ENCODE data around the gene CD247.

CD247 gene

DNA sequence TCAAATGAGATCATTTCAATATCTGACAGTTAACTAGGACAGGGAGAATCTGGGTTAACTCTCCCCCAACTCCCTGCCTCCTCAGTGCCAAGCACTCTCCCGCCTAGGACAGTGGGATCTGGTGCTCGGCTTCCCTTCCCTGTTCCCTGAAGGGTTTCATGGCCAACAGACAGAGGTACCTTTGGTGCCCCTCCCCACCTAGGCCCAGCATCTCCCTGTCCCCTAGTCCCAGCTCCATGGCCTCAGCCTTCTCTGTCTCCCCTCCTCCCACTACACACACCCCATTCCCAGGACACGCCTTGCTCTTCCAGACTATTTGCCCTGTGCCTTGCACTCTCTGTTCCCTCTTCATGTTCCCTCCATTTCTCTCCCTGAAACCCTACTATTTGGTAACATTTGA is 77.1 kb downstream of the CD247 start:
- DNase-seq (no peak), ATAC-seq (ENCODE audit: insufficient read depth, low read depth) (no peak)
- Histone ChIP-seq H2AFZ (ENCODE audit: low read depth, low read length) (no peak overlapping the region), H3K9me3 (ENCODE audit: insufficient read depth, low read length, severe bottlenecking) (no peaks in the 10 kb centered on the region), H3K79me2 (ENCODE audit: insufficient read depth, low read length) (peaks cover 28% of the 10 kb centered on the region), H3K27ac (ENCODE audit: low read length) (no peak overlapping the region), H3K9ac (ENCODE audit: low read depth, low read length) (no peak overlapping the region), H4K20me1 (ENCODE audit: insufficient read depth, low read length) (peaks cover 28% of the 10 kb centered on the region), H3K4me1 (ENCODE audit: insufficient read depth, low read length) (no peaks in the 10 kb centered on the region), H3K36me3 (ENCODE audit: insufficient read depth, low read length) (peaks cover 88% of the 10 kb centered on the region), H3K4me2 (ENCODE audit: insufficient read depth, low read length) (no peak overlapping the region), H3K27me3 (ENCODE audit: insufficient read depth, low read length, poor library complexity) (no peaks in the 10 kb centered on the region), H3K4me3 (ENCODE audit: low read depth in 1 of 2, low read length in 2 of 2) (no peak overlapping the region)
- TF ChIP-seq EZH2 (IDR thresholded peaks at IDR 0.05; ENCODE audit: borderline replicate concordance, low read depth, low read length, severe bottlenecking) (no peak), CTCF (IDR thresholded peaks at IDR 0.05; ENCODE audit: borderline replicate concordance, extremely low read depth, low read length, poor library complexity, severe bottlenecking) (no peak)

GRCh38 chr1:167440776-167441175 is 77.6 kb downstream of the CD247 start:
- no peak overlapping the region for H3K9ac ChIP-seq (ENCODE audit: low read depth, low read length)
- H3K36me3 ChIP-seq (ENCODE audit: insufficient read depth, low read length) = peaks cover 89% of the 10 kb centered on the region
- DNase-seq (no peak), ATAC-seq (ENCODE audit: insufficient read depth, low read depth) (no peak)
- H3K9me3 ChIP-seq (ENCODE audit: insufficient read depth, low read length, severe bottlenecking) = no peaks in the 10 kb centered on the region
- H3K4me1 ChIP-seq (ENCODE audit: insufficient read depth, low read length) = no peaks in the 10 kb centered on the region
- no peak overlapping the region for H3K27ac ChIP-seq (ENCODE audit: low read length)
- H3K4me3 ChIP-seq (ENCODE audit: low read depth in 1 of 2, low read length in 2 of 2) = no peak overlapping the region
- no peaks in the 10 kb centered on the region for H3K27me3 ChIP-seq (ENCODE audit: insufficient read depth, low read length, poor library complexity)
- H2AFZ ChIP-seq (ENCODE audit: low read depth, low read length) = no peak overlapping the region
- H3K79me2 ChIP-seq (ENCODE audit: insufficient read depth, low read length) = peaks cover 23% of the 10 kb centered on the region
- no peak for TF ChIP-seq EZH2 (IDR thresholded peaks at IDR 0.05; ENCODE audit: borderline replicate concordance, low read depth, low read length, severe bottlenecking)
- TF ChIP-seq CTCF (IDR thresholded peaks at IDR 0.05; ENCODE audit: borderline replicate concordance, extremely low read depth, low read length, poor library complexity, severe bottlenecking) = no peak
- peaks cover 25% of the 10 kb centered on the region for H4K20me1 ChIP-seq (ENCODE audit: insufficient read depth, low read length)
- no peak overlapping the region for H3K4me2 ChIP-seq (ENCODE audit: insufficient read depth, low read length)

- Histone ChIP-seq H3K79me2 (ENCODE audit: insufficient read depth, low read length) (peaks cover 19% of the 10 kb centered on the region), H3K36me3 (ENCODE audit: insufficient read depth, low read length) (peaks cover 89% of the 10 kb centered on the region), H3K27ac (ENCODE audit: low read length) (no peak overlapping the region), H3K27me3 (ENCODE audit: insufficient read depth, low read length, poor library complexity) (no peaks in the 10 kb centered on the region), H3K4me2 (ENCODE audit: insufficient read depth, low read length) (no peak overlapping the region), H3K4me3 (ENCODE audit: low read depth in 1 of 2, low read length in 2 of 2) (no peak overlapping the region), H3K9me3 (ENCODE audit: insufficient read depth, low read length, severe bottlenecking) (no peaks in the 10 kb centered on the region), H2AFZ (ENCODE audit: low read depth, low read length) (no peak overlapping the region), H3K9ac (ENCODE audit: low read depth, low read length) (no peak overlapping the region), H4K20me1 (ENCODE audit: insufficient read depth, low read length) (peaks cover 23% of the 10 kb centered on the region), H3K4me1 (ENCODE audit: insufficient read depth, low read length) (no peaks in the 10 kb centered on the region)
- TF ChIP-seq EZH2 (IDR thresholded peaks at IDR 0.05; ENCODE audit: borderline replicate concordance, low read depth, low read length, severe bottlenecking) (no peak), CTCF (IDR thresholded peaks at IDR 0.05; ENCODE audit: borderline replicate concordance, extremely low read depth, low read length, poor library complexity, severe bottlenecking) (no peak)
- DNase-seq (no peak), ATAC-seq (ENCODE audit: insufficient read depth, low read depth) (no peak)
Measured at GRCh38 chr1:167440345-167440744, 78.0 kb downstream of the CD247 start.
